IMR-90 (cell line): ENCODE data around the gene SLC16A8. TPM values are rescaled to one million over a fixed set of nuclear protein-coding genes. Genes with fewer than 3 reads are reported as not detected.

Experiments
- ATAC-seq: fragments of 200-7000 bp; cut with Tn5 transposase; 2 replicates; pipeline ENCODE4 v1.9.1; 2020; ENCODE audit warnings: low read depth, mild to moderate bottlenecking, moderate library complexity
- BruUV-seq: library from RNA; stranded (reverse); fragments of 400-500 nt; replicated peaks from 2 replicates; lab custom pipeline; 2021; lab: Mats Ljungman, UMichigan
- CTCF ChIA-PET: fragments of 300-600 bp; formaldehyde crosslinking; extraction: SDS; loops from one replicate; lab custom pipeline; 2021; ENCODE audit warnings: antibody characterized with exemption; lab: Yijun Ruan, JAX
- POLR2A ChIA-PET: fragments of 300-600 bp; sonication (Branson Sonifier 250); formaldehyde crosslinking; loops from one replicate; lab custom pipeline; 2022; ENCODE audit warnings: antibody characterized with exemption; ENCODE audit not compliant: unreplicated experiment; lab: Charles Lee
- DNase-seq: peaks from one replicate; pipeline ENCODE4 v3.0.0; 2013
- H2AFZ ChIP-seq: replicated peaks from 2 replicates; pipeline ENCODE3; 2013; ENCODE audit warnings: low read length, mild to moderate bottlenecking; ENCODE audit not compliant: poor library complexity
- H2AK5ac ChIP-seq: 2 replicates; pipeline ENCODE4 v1.6.1; 2013; ENCODE audit warnings: low read depth, low read length, inconsistent platforms
- H2AK9ac ChIP-seq: replicated peaks from 2 replicates; pipeline ENCODE3; 2013; ENCODE audit warnings: mild to moderate bottlenecking, low read depth, low read length, moderate library complexity; ENCODE audit not compliant: poor library complexity
- H2BK120ac ChIP-seq: 2 replicates; pipeline ENCODE4 v1.6.1; 2013; ENCODE audit warnings: low read depth, low read length, inconsistent platforms
- H2BK15ac ChIP-seq: 3 replicates; pipeline ENCODE4 v1.6.1; 2013; ENCODE audit warnings: low read depth, low read length, inconsistent platforms
- H2BK20ac ChIP-seq: 2 replicates; pipeline ENCODE4 v1.6.1; 2013; ENCODE audit warnings: low read depth, mild to moderate bottlenecking, inconsistent platforms, low read length, moderate library complexity
- H2BK5ac ChIP-seq: 2 replicates; pipeline ENCODE4 v1.6.1; 2013; ENCODE audit warnings: mild to moderate bottlenecking, low read depth, low read length, inconsistent platforms; ENCODE audit not compliant: poor library complexity, severe bottlenecking
- H3K14ac ChIP-seq: replicated peaks from 2 replicates; pipeline ENCODE4 v1.6.1; 2013; ENCODE audit warnings: low read depth, low read length, inconsistent platforms
- H3K18ac ChIP-seq: 2 replicates; pipeline ENCODE4 v1.6.1; 2013; ENCODE audit warnings: low read depth, low read length, control low read depth
- H3K23ac ChIP-seq: 2 replicates; pipeline ENCODE4 v1.6.1; 2013; ENCODE audit warnings: low read depth, low read length, inconsistent platforms
- H3K27ac ChIP-seq: 2 replicates; pipeline ENCODE4 v1.5.1; 2013; ENCODE audit warnings: mild to moderate bottlenecking, control low read depth, low read length; ENCODE audit not compliant: insufficient read depth
- H3K27me3 ChIP-seq: 2 replicates; pipeline ENCODE4 v1.6.1; 2013; ENCODE audit warnings: low read length; ENCODE audit not compliant: control insufficient read depth, insufficient read depth
- H3K36me3 ChIP-seq: 2 replicates; pipeline ENCODE4 v1.6.1; 2013; ENCODE audit warnings: low read length, mixed read lengths; ENCODE audit not compliant: control insufficient read depth, insufficient read depth
- H3K4ac ChIP-seq: 2 replicates; pipeline ENCODE4 v1.6.1; 2013; ENCODE audit warnings: low read depth, low read length, inconsistent platforms
- H3K4me1 ChIP-seq: 2 replicates; pipeline ENCODE4 v1.6.1; 2013; ENCODE audit warnings: low read length, mixed read lengths; ENCODE audit not compliant: control insufficient read depth, insufficient read depth
- H3K4me2 ChIP-seq: 2 replicates; pipeline ENCODE4 v1.6.1; 2013; ENCODE audit warnings: low read depth, mild to moderate bottlenecking, control low read depth, low read length, moderate library complexity
- H3K4me3 ChIP-seq: 2 replicates; pipeline ENCODE4 v1.5.1; 2013; ENCODE audit warnings: low read depth, mild to moderate bottlenecking, control low read depth, low read length, moderate library complexity; ENCODE audit not compliant: insufficient read depth
- H3K56ac ChIP-seq: 2 replicates; pipeline ENCODE4 v1.6.1; 2013; ENCODE audit warnings: low read length, inconsistent platforms; ENCODE audit not compliant: insufficient read depth; ENCODE audit errors: extremely low read depth
- H3K79me1 ChIP-seq, 2 experiments: 2 replicates each; pipeline ENCODE4 v1.6.1; 2013; ENCODE audit warnings: low read length in 2 of 2, inconsistent platforms in 1 of 2, low read depth in 1 of 2
- H3K9ac ChIP-seq: 2 replicates; pipeline ENCODE4 v1.6.1; 2013; ENCODE audit warnings: low read depth, low read length, control low read depth
- H3K9me1 ChIP-seq: 2 replicates; pipeline ENCODE4 v1.6.1; 2013; ENCODE audit warnings: low read length, inconsistent platforms; ENCODE audit not compliant: insufficient read depth
- H3K9me3 ChIP-seq: 2 replicates; pipeline ENCODE4 v1.6.1; 2013; ENCODE audit warnings: low read length; ENCODE audit not compliant: control insufficient read depth, insufficient read depth
- H4K20me1 ChIP-seq: 2 replicates; pipeline ENCODE4 v1.6.1; 2013; ENCODE audit warnings: low read length, inconsistent platforms; ENCODE audit not compliant: insufficient read depth
- H4K5ac ChIP-seq: 2 replicates; pipeline ENCODE4 v1.6.1; 2013; ENCODE audit warnings: mild to moderate bottlenecking, low read depth, low read length, control low read depth
- H4K8ac ChIP-seq, 2 experiments: 2 replicates each; pipeline ENCODE4 v1.6.1; 2013; ENCODE audit warnings: low read depth in 2 of 2, low read length in 2 of 2, control low read depth in 1 of 2, inconsistent platforms in 1 of 2
- H4K91ac ChIP-seq: 2 replicates; pipeline ENCODE4 v1.6.1; 2013; ENCODE audit warnings: low read depth, low read length, inconsistent platforms; ENCODE audit not compliant: insufficient read depth
- RCOR1 ChIP-seq: IDR thresholded peaks from 2 replicates; pipeline ENCODE4 v1.6.1; 2012; ENCODE audit warnings: mild to moderate bottlenecking, low read length, improper control_type of control experiment; ENCODE audit not compliant: insufficient replicate concordance
- WGBS, 2 experiments: methylation state at CpG; one replicate each; pipeline versions ENCODE4 v1.1.5 to v1.1.7; 2013; ENCODE audit warnings: missing lambda C conversion rate in 2 of 2; ENCODE audit not compliant: insufficient read length in 1 of 2; ENCODE audit errors: extremely low coverage in 2 of 2; 5-methylcytosine and 5-hydroxymethylcytosine counted together
- dilution Hi-C: fragments of 300-500 bp; cut with HindIII; formaldehyde crosslinking; loops from one replicate; pipeline ENCODE4 v1.14.3; 2018; ENCODE audit warnings: low sequenced_read_pairs; ENCODE audit not compliant: unreplicated experiment
- in situ Hi-C: fragments of 300-500 bp; cut with MboI; formaldehyde crosslinking; loops from 3 replicates; pipeline ENCODE4 v1.14.3; 2019; ENCODE audit warnings: low sequenced_read_pairs, inconsistent platforms, mixed read lengths
- intact Hi-C: fragments of 100-400 bp; cut with micrococcal nuclease; formaldehyde crosslinking; loops from 2 replicates; pipeline ENCODE4 v1.10.0; 2022
- polyA plus RNA-seq, 3 experiments: library from polyadenylated mRNA; depleted of rRNA; stranded (reverse); fragments of >200 nt; gene quantifications; 2 replicates each; pipeline ENCODE4 v1.2.3, GENCODE V29; 2012; ENCODE audit warnings: low replicate concordance in 1 of 3
- total RNA-seq: library from RNA; depleted of rRNA; stranded (reverse); fragments of >200 nt; gene quantifications from 2 replicates; pipeline ENCODE4 v1.2.3, GENCODE V29; 2012

The SLC16A8 gene
- total and polyA plus RNA-seq, 2 of the 4 experiments (the other 2 are of a cell fraction) = not detected

DNA sequence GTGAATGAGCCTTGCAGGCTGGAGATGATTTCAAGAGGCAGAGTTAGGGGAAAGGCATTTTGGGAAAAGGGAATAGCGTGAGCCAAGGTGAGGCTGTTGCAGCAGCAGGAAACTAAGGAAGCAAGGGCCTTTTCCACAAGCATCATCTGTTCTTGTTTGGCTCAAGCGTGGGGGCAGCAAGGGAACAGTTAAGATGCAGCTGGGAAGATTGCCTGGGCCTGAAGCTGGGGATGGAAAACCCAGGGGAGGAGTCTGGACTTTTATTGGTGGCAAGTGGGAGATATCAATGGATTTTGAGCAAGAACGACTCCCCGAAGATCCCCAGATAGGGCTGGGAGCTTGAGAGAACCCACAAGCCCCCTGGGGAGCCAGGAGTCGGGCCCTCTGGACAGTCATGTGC lies 54.1 kb downstream of the SLC16A8 start:
- Histone ChIP-seq H3K4me2 (no peak overlapping the region), H3K27ac (no peak overlapping the region), H4K20me1 (no peaks in the 10 kb centered on the region), H2BK120ac (no peak overlapping the region), H2BK15ac (no peak overlapping the region), H4K5ac (no peak overlapping the region), H2BK5ac (no peak overlapping the region), H3K9ac (no peak overlapping the region), H2BK20ac (no peak overlapping the region), H3K14ac (no peak overlapping the region), H3K36me3 (no peaks in the 10 kb centered on the region), H2AK9ac (peak overlapping the region; percentile 42), H4K91ac (no peak overlapping the region), H3K4me1 (peaks cover 20% of the 10 kb centered on the region), H2AFZ (no peak overlapping the region), H3K27me3 (peaks cover 18% of the 10 kb centered on the region), H3K18ac (no peak overlapping the region), H3K9me1 (peaks cover 10% of the 10 kb centered on the region), H3K56ac (no peak overlapping the region), H3K4me3 (no peak overlapping the region), H4K8ac (no peak overlapping the region), H3K4ac (no peak overlapping the region), H3K79me1 (no peaks in the 10 kb centered on the region; a peak in 1 of 4 replicates), H2AK5ac (no peak overlapping the region), H3K9me3 (no peaks in the 10 kb centered on the region), H3K23ac (no peak overlapping the region)
- POLR2A ChIA-PET = no interaction called here
- WGBS, 2 experiments = 92% methylated on average over 4 of the region's 5 CpGs; no CpG with 5 or more reads in 1 of the 2 experiments
- ATAC-seq (no peak), DNase-seq (no peak)
- intact Hi-C loops (no loop called here), dilution Hi-C loops (no loop called here), in situ Hi-C loops (no loop called here)
- BruUV-seq = no TSS peak
- TF ChIP-seq RCOR1 = no peak
- CTCF ChIA-PET = no interaction called here
